ENCODE data around the gene MYO3B. TPM values are rescaled to one million over a fixed set of nuclear protein-coding genes. Genes with fewer than 3 reads are reported as not detected.

MYO3B gene
- total and polyA plus RNA-seq, 2 donors (not counting 3 experiments of a cell fraction or from before 2014, with no cell fraction given): 0.03 TPM; not detected in 1

- dilution Hi-C loops (cut with MboI; ENCODE audit: extremely low pct_ligation_motif_present, low sequenced_read_pairs) (no loop called here), intact Hi-C loops (cut with micrococcal nuclease) (no loop called here)
- TF ChIP-seq FOS (IDR thresholded peaks at IDR 0.05; ENCODE audit: borderline replicate concordance, insufficient read depth, low read length) (no peak), GATA2 (IDR thresholded peaks at IDR 0.05; ENCODE audit: insufficient read depth, insufficient read length, low read depth, low read length) (no peak), JUN (IDR thresholded peaks at IDR 0.05; ENCODE audit: borderline replicate concordance, insufficient read depth, insufficient read length, low read depth) (no peak), MYC (IDR thresholded peaks at IDR 0.05; ENCODE audit: low read depth, low read length) (no peak)
- H3K4me2 ChIP-seq (ENCODE audit: insufficient read depth, low read length): no peak overlapping the region
- ChIA-PET POLR2A (no interaction called here), CTCF (interaction anchor here (1.2 kb wide), 1 partner anchor 9 kb away, joined by 3 read pairs; no protein-coding TSS in a partner anchor)
- FAIRE-seq: no peak
- no peaks in the 10 kb centered on the region for H3K4me1 ChIP-seq (ENCODE audit: control insufficient read depth, extremely low read depth, insufficient read depth, low read length)
- H3K27me3 ChIP-seq (ENCODE audit: control insufficient read depth in 2 of 2, insufficient read depth in 2 of 2, low read length in 2 of 2): peaks cover 4 to 5% of the 10 kb centered on the region in 2 experiments
- no peak for DNase-seq (ENCODE audit: low read depth, low spot score)
- no peaks in the 10 kb centered on the region for H3K79me2 ChIP-seq (ENCODE audit: control insufficient read depth, insufficient read depth, low read length)
- H3K9me3 ChIP-seq (replicated peaks; ENCODE audit: control insufficient read depth, insufficient read depth, low read length): no peaks in the 10 kb centered on the region
- H3K9ac ChIP-seq (replicated peaks; ENCODE audit: extremely low read depth, insufficient read depth, low read length): no peak overlapping the region
- no peak overlapping the region for H3K4me3 ChIP-seq (replicated peaks in 1 of 3; ENCODE audit: insufficient read depth in 1 of 3, low read depth in 1 of 3, low read length in 3 of 3)
- H2AFZ ChIP-seq (ENCODE audit: low read depth, low read length): no peak overlapping the region
- H3K9me1 ChIP-seq (replicated peaks; ENCODE audit: control insufficient read depth, extremely low read depth, insufficient read depth, low read length): no peaks in the 10 kb centered on the region
- H3K36me3 ChIP-seq (ENCODE audit: control insufficient read depth in 2 of 2, extremely low read depth in 1 of 2, insufficient read depth in 2 of 2, low read length in 2 of 2): no peaks in the 10 kb centered on the region
- no peaks in the 10 kb centered on the region for H4K20me1 ChIP-seq (replicated peaks; ENCODE audit: control insufficient read depth, extremely low read depth, insufficient read depth, low read length)
- no peak overlapping the region for H3K27ac ChIP-seq (ENCODE audit: insufficient read depth, low read depth, low read length)
- no TSS peak for BruUV-seq (replicated peaks)
Measured at GRCh38 chr2:170267071-170267470, 89.1 kb downstream of the MYO3B start.

- no TSS peak for BruUV-seq (replicated peaks)
- H4K20me1 ChIP-seq (replicated peaks; ENCODE audit: control insufficient read depth, extremely low read depth, insufficient read depth, low read length): no peaks in the 10 kb centered on the region
- dilution Hi-C loops (cut with MboI; ENCODE audit: extremely low pct_ligation_motif_present, low sequenced_read_pairs) (no loop called here), intact Hi-C loops (cut with micrococcal nuclease) (no loop called here)
- ChIA-PET POLR2A (no interaction called here), CTCF (no interaction called here)
- H3K9ac ChIP-seq (replicated peaks; ENCODE audit: extremely low read depth, insufficient read depth, low read length): no peak overlapping the region
- H3K4me3 ChIP-seq (replicated peaks in 1 of 3; ENCODE audit: insufficient read depth in 1 of 3, low read depth in 1 of 3, low read length in 3 of 3): no peak overlapping the region
- no peaks in the 10 kb centered on the region for H3K9me3 ChIP-seq (replicated peaks; ENCODE audit: control insufficient read depth, insufficient read depth, low read length)
- H3K4me2 ChIP-seq (ENCODE audit: insufficient read depth, low read length): no peak overlapping the region
- DNase-seq (ENCODE audit: low read depth, low spot score) (no peak), FAIRE-seq (no peak)
- TF ChIP-seq MYC (IDR thresholded peaks at IDR 0.05; ENCODE audit: low read depth, low read length) (no peak), POLR2AphosphoS5 (IDR thresholded peaks at IDR 0.05; ENCODE audit: insufficient read depth, low read depth, low read length) (no peak), JUN (IDR thresholded peaks at IDR 0.05; ENCODE audit: borderline replicate concordance, insufficient read depth, insufficient read length, low read depth) (no peak), MAX (IDR thresholded peaks at IDR 0.05; ENCODE audit: insufficient read depth, insufficient read length) (no peak), GATA2 (IDR thresholded peaks at IDR 0.05; ENCODE audit: insufficient read depth, insufficient read length, low read depth, low read length) (no peak), EZH2 (IDR thresholded peaks at IDR 0.05; ENCODE audit: borderline replicate concordance, low read depth, low read length, severe bottlenecking) (no peak), POLR2A (IDR thresholded peaks at IDR 0.05; ENCODE audit: low read depth, low read length) (no peak), CTCF (IDR thresholded peaks at IDR 0.05; ENCODE audit: extremely low read depth in 1 of 2, insufficient read depth in 1 of 2, low read depth in 1 of 2, low read length in 2 of 2) (no peak), FOS (IDR thresholded peaks at IDR 0.05; ENCODE audit: borderline replicate concordance, insufficient read depth, low read length) (no peak)
- H3K27me3 ChIP-seq (ENCODE audit: control insufficient read depth in 2 of 2, insufficient read depth in 2 of 2, low read length in 2 of 2): peaks cover 6 to 9% of the 10 kb centered on the region in 2 experiments
- no peaks in the 10 kb centered on the region for H3K36me3 ChIP-seq (ENCODE audit: control insufficient read depth in 2 of 2, extremely low read depth in 1 of 2, insufficient read depth in 2 of 2, low read length in 2 of 2)
- no peaks in the 10 kb centered on the region for H3K79me2 ChIP-seq (ENCODE audit: control insufficient read depth, insufficient read depth, low read length)
- no peak overlapping the region for H3K27ac ChIP-seq (ENCODE audit: insufficient read depth, low read depth, low read length)
- H2AFZ ChIP-seq (ENCODE audit: low read depth, low read length): no peak overlapping the region
- no peaks in the 10 kb centered on the region for H3K9me1 ChIP-seq (replicated peaks; ENCODE audit: control insufficient read depth, extremely low read depth, insufficient read depth, low read length)
- H3K4me1 ChIP-seq (ENCODE audit: control insufficient read depth, extremely low read depth, insufficient read depth, low read length): no peaks in the 10 kb centered on the region
Measured at GRCh38 chr2:170270278-170270864, 92.4 kb downstream of the MYO3B start.
